ENCODE measurements around the gene STRIP2.
A peak's percentile ranks its signal among the peaks of the same experiment; 100 is the strongest.

Gene STRIP2

GRCh38 chr7:129431911-129432643 lies 2.2 kb upstream of the STRIP2 start:
- ATAC-seq: no peak
- TF ChIP-seq SNAI2 (CRISPR knock-in tag; IDR thresholded peaks at IDR 0.05) (no peak), TOX (CRISPR knock-in tag; IDR thresholded peaks at IDR 0.05; ENCODE audit: borderline replicate concordance) (no peak), CREB5 (CRISPR knock-in tag; IDR thresholded peaks at IDR 0.05; ENCODE audit: low read depth) (no peak), RARB (CRISPR knock-in tag; IDR thresholded peaks at IDR 0.05) (no peak), TCF4 (CRISPR knock-in tag; IDR thresholded peaks at IDR 0.05; ENCODE audit: borderline replicate concordance) (no peak), ZNF8 (CRISPR knock-in tag; IDR thresholded peaks at IDR 0.05) (no peak), ISL1 (CRISPR knock-in tag; IDR thresholded peaks at IDR 0.05) (no peak), ZFP3 (CRISPR knock-in tag; IDR thresholded peaks at IDR 0.05) (no peak), PATZ1 (CRISPR knock-in tag; IDR thresholded peaks at IDR 0.05; ENCODE audit: borderline replicate concordance) (no peak), ZFP30 (CRISPR knock-in tag; IDR thresholded peaks at IDR 0.05) (no peak), ZNF565 (CRISPR knock-in tag; conservative IDR thresholded peaks at IDR 0.05; ENCODE audit: low read depth) (no peak), ARNTL (CRISPR knock-in tag; IDR thresholded peaks at IDR 0.05; ENCODE audit: borderline replicate concordance, low read depth) (no peak), ESRRG (CRISPR knock-in tag; IDR thresholded peaks at IDR 0.05) (no peak), TSHZ2 (CRISPR knock-in tag; IDR thresholded peaks at IDR 0.05) (no peak), POU6F1 (CRISPR knock-in tag; IDR thresholded peaks at IDR 0.05; ENCODE audit: borderline replicate concordance, low read depth) (no peak), PPARA (CRISPR knock-in tag; IDR thresholded peaks at IDR 0.05; ENCODE audit: borderline replicate concordance) (no peak)

GRCh38 chr7:129434675-129435318 lies 565 bp downstream of the STRIP2 start:
- peak; percentile 56 for ATAC-seq
- TF ChIP-seq ZFP3 (CRISPR knock-in tag; IDR thresholded peaks at IDR 0.05) (no peak), CREB5 (CRISPR knock-in tag; IDR thresholded peaks at IDR 0.05; ENCODE audit: low read depth) (no peak)

GRCh38 chr7:129435414-129435829 lies 1.2 kb downstream of the STRIP2 start:
- TF ChIP-seq ARNTL (CRISPR knock-in tag; IDR thresholded peaks at IDR 0.05; ENCODE audit: borderline replicate concordance, low read depth) (no peak), CREB5 (CRISPR knock-in tag; IDR thresholded peaks at IDR 0.05; ENCODE audit: low read depth) (no peak), OSR1 (CRISPR knock-in tag; IDR thresholded peaks at IDR 0.05) (no peak), TOX (CRISPR knock-in tag; IDR thresholded peaks at IDR 0.05; ENCODE audit: borderline replicate concordance) (no peak), POU6F1 (CRISPR knock-in tag; IDR thresholded peaks at IDR 0.05; ENCODE audit: borderline replicate concordance, low read depth) (no peak), BACH2 (CRISPR knock-in tag; IDR thresholded peaks at IDR 0.05; ENCODE audit: borderline replicate concordance) (no peak), ZC3H10 (CRISPR knock-in tag; IDR thresholded peaks at IDR 0.05) (no peak), SNAI2 (CRISPR knock-in tag; IDR thresholded peaks at IDR 0.05) (no peak), ZFP30 (CRISPR knock-in tag; IDR thresholded peaks at IDR 0.05) (no peak), ESRRG (CRISPR knock-in tag; IDR thresholded peaks at IDR 0.05) (no peak)
- ATAC-seq: no peak
